ENCODE measurements around the gene INCENP. TPM values are rescaled to one million over a fixed set of nuclear protein-coding genes. Genes with fewer than 3 reads are reported as not detected.

INCENP gene
- total and polyA plus RNA-seq, 2 donors (not counting 1 experiment from before 2014, with no cell fraction given) = 8.9 to 37.8 TPM

DNA sequence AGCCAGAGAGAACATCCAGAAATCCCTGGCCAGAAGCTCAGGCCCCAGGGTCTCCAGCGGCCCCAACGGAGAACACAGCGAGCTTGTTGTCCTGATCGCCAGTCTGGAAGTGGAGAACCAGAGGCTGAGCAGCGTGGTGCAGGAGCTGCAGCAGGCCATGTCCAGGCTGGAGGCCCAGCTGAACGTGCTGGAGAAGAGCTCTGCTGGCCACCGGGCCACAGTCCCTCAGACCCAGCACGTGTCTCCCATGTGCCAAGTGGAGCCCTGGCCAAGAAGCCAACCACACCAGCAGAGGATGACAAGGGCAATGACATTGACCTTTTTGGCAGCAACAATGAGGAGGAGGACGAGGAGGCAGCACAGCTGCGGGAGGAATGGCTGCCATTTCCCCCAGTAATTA is 45.6 kb downstream of the INCENP start:
- Histone ChIP-seq H3K4me1 (ENCODE audit: control insufficient read depth in 2 of 2, insufficient read depth in 2 of 2, low read length in 2 of 2) (peaks cover 0 to 3% of the 10 kb centered on the region in 2 donors), H4K20me1 (ENCODE audit: control insufficient read depth, insufficient read depth, low read length, poor library complexity, severe bottlenecking) (no peaks in the 10 kb centered on the region), H3K9ac (ENCODE audit: low read length) (no peak overlapping the region), H3K4me3 (ENCODE audit: control extremely low read depth in 1 of 5, extremely low read depth in 1 of 5, insufficient read depth in 1 of 5, low read depth in 2 of 5, low read length in 4 of 5) (no peak overlapping the region), H2AFZ (ENCODE audit: insufficient read depth, low read depth, low read length, poor library complexity, severe bottlenecking) (no peak overlapping the region), H3K27me3 (replicated peaks in 1 of 4; ENCODE audit: control extremely low read depth in 1 of 4, control insufficient read depth in 3 of 4, insufficient read depth in 4 of 4, low read length in 3 of 4) (peaks cover 0 to 22% (median 8%) of the 10 kb centered on the region in 4 experiments), H3K79me2 (ENCODE audit: control insufficient read depth, insufficient read depth, low read length) (no peaks in the 10 kb centered on the region), H3K9me3 (ENCODE audit: control extremely low read depth in 1 of 3, control insufficient read depth in 2 of 3, insufficient read depth in 1 of 3, low read length in 2 of 3) (no peaks in the 10 kb centered on the region), H3K4me2 (replicated peaks; ENCODE audit: low read depth, low read length, poor library complexity, severe bottlenecking) (no peak overlapping the region), H3K36me3 (replicated peaks in 1 of 2; ENCODE audit: control extremely low read depth in 1 of 2, control insufficient read depth in 1 of 2, extremely low read depth in 1 of 2, insufficient read depth in 2 of 2, low read length in 1 of 2) (no peaks in the 10 kb centered on the region), H3K27ac (ENCODE audit: low read length in 2 of 2) (no peak overlapping the region)
- H3K9me3 Mint-ChIP-seq (ENCODE audit: insufficient read depth) = no peaks in the 10 kb centered on the region
- DNase-seq (no peak), ATAC-seq (ENCODE audit: low read depth) (no peak)
- ChIA-PET POLR2A (no interaction called here), CTCF (interaction anchor here (4.2 kb wide), 1 partner anchor 142 kb away, joined by 15 read pairs; no protein-coding TSS in a partner anchor)
- intact Hi-C loops (cut with micrococcal nuclease) = no loop called here
- no peak for TF ChIP-seq EZH2 (IDR thresholded peaks at IDR 0.05; ENCODE audit: borderline replicate concordance, insufficient read depth, low read depth, low read length, poor library complexity, severe bottlenecking)
- TF ChIP-seq, protein P1, sequence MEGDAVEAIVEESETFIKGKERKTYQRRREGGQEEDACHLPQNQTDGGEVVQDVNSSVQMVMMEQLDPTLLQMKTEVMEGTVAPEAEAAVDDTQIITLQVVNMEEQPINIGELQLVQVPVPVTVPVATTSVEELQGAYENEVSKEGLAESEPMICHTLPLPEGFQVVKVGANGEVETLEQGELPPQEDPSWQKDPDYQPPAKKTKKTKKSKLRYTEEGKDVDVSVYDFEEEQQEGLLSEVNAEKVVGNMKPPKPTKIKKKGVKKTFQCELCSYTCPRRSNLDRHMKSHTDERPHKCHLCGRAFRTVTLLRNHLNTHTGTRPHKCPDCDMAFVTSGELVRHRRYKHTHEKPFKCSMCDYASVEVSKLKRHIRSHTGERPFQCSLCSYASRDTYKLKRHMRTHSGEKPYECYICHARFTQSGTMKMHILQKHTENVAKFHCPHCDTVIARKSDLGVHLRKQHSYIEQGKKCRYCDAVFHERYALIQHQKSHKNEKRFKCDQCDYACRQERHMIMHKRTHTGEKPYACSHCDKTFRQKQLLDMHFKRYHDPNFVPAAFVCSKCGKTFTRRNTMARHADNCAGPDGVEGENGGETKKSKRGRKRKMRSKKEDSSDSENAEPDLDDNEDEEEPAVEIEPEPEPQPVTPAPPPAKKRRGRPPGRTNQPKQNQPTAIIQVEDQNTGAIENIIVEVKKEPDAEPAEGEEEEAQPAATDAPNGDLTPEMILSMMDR (IDR thresholded peaks at IDR 0.05) = no peak
- 87% methylated on average over 10 of the region's 10 CpGs for WGBS (ENCODE audit: insufficient coverage)
- H3K4me3 Mint-ChIP-seq = no peak overlapping the region
- peaks cover 5% of the 10 kb centered on the region for H3K4me1 Mint-ChIP-seq
- no peak overlapping the region for H3K27ac Mint-ChIP-seq
- H3K27me3 Mint-ChIP-seq = peaks cover 63% of the 10 kb centered on the region

DNA sequence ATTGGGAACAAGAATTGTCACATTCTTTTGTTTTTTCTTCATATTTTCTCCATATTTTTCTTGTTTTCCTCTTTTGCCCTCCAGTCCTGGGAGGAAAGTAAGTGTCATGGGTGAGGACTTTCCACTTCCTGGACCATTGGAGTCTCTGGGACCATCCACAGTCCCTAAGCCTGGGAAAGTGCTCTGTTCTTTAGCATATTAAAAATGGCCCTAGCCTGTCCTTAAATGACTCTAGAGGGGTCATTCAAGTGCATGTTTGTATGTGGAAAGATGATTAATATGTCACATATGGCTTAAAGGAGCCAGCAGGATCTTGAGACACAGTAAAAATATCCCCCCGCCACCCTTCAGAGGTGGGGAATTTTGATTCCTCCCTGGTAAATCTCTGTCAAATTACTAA is 46.1 kb downstream of the INCENP start:
- Mint-ChIP-seq H3K4me3 (no peak overlapping the region), H3K27me3 (peaks cover 63% of the 10 kb centered on the region), H3K4me1 (peaks cover 5% of the 10 kb centered on the region), H3K27ac (no peak overlapping the region), H3K9me3 (ENCODE audit: insufficient read depth) (no peaks in the 10 kb centered on the region)
- no peaks in the 10 kb centered on the region for H3K36me3 ChIP-seq (replicated peaks in 1 of 2; ENCODE audit: control extremely low read depth in 1 of 2, control insufficient read depth in 1 of 2, extremely low read depth in 1 of 2, insufficient read depth in 2 of 2, low read length in 1 of 2)
- no peaks in the 10 kb centered on the region for H4K20me1 ChIP-seq (ENCODE audit: control insufficient read depth, insufficient read depth, low read length, poor library complexity, severe bottlenecking)
- H3K27me3 ChIP-seq (replicated peaks in 1 of 4; ENCODE audit: control extremely low read depth in 1 of 4, control insufficient read depth in 3 of 4, insufficient read depth in 4 of 4, low read length in 3 of 4) = peaks cover 0 to 22% (median 8%) of the 10 kb centered on the region in 4 experiments
- POLR2A ChIA-PET = no interaction called here
- no CpG with 5 or more reads among the region's 1 CpG for WGBS (ENCODE audit: insufficient coverage)
- CTCF ChIA-PET = interaction anchor here (4.2 kb wide), 1 partner anchor 141 kb away, joined by 15 read pairs; no protein-coding TSS in a partner anchor
- no peak overlapping the region for H3K4me2 ChIP-seq (replicated peaks; ENCODE audit: low read depth, low read length, poor library complexity, severe bottlenecking)
- H3K9ac ChIP-seq (ENCODE audit: low read length) = no peak overlapping the region
- no peak overlapping the region for H2AFZ ChIP-seq (ENCODE audit: insufficient read depth, low read depth, low read length, poor library complexity, severe bottlenecking)
- H3K9me3 ChIP-seq (ENCODE audit: control extremely low read depth in 1 of 3, control insufficient read depth in 2 of 3, insufficient read depth in 1 of 3, low read length in 2 of 3) = no peaks in the 10 kb centered on the region
- H3K79me2 ChIP-seq (ENCODE audit: control insufficient read depth, insufficient read depth, low read length) = no peaks in the 10 kb centered on the region
- TF ChIP-seq, protein P1 (IDR thresholded peaks at IDR 0.05) = no peak
- TF ChIP-seq EZH2 (IDR thresholded peaks at IDR 0.05; ENCODE audit: borderline replicate concordance, insufficient read depth, low read depth, low read length, poor library complexity, severe bottlenecking) = no peak
- peaks cover 0 to 3% of the 10 kb centered on the region in 2 donors for H3K4me1 ChIP-seq (ENCODE audit: control insufficient read depth in 2 of 2, insufficient read depth in 2 of 2, low read length in 2 of 2)
- ATAC-seq (ENCODE audit: low read depth) (no peak), DNase-seq (no peak)
- intact Hi-C loops (cut with micrococcal nuclease) = no loop called here
- H3K27ac ChIP-seq (ENCODE audit: low read length in 2 of 2) = no peak overlapping the region
- no peak overlapping the region for H3K4me3 ChIP-seq (ENCODE audit: control extremely low read depth in 1 of 5, extremely low read depth in 1 of 5, insufficient read depth in 1 of 5, low read depth in 2 of 5, low read length in 4 of 5)

All from B cell (primary cell).